COLO668 (cell line): ENCODE measurements around the gene PPP3CA.
"Not testable (repeated sequence)": the region's sequence is repeated elsewhere in the genome, so short reads cannot be mapped to it uniquely, and the experiment has no call there.

Source experiments
- DNase-seq: peaks from one replicate; lab custom pipeline; 2025; ENCODE audit not compliant: unreplicated experiment; lab: John Stamatoyannopoulos, UW

The PPP3CA gene

GRCh38 chr4:101148551-101148950 lies 198.8 kb downstream of the PPP3CA start:
- DNase-seq = no peak

DNA sequence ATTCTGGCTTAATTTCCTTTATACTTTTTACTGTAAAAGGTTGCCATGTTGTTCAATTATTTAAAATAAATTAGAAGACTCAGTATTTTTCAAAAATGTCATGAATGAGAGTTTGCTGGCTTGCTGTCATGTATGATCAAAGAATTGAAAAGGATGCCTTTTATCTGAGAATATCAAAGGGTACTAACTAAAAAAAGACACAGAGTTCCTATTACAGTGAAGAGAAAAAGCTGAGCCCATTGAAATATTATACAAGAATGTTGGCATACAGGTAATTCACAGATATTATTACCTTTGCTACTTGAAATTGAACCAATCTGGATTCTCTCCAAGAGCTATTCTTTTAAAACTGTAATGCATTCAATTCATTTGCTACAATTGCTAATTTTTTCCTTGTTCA lies 200.0 kb downstream of the PPP3CA start:
- DNase-seq = no peak

- DNase-seq = no peak
Measured at GRCh38 chr4:101145021-101145420, 202.3 kb downstream of the PPP3CA start.

DNA sequence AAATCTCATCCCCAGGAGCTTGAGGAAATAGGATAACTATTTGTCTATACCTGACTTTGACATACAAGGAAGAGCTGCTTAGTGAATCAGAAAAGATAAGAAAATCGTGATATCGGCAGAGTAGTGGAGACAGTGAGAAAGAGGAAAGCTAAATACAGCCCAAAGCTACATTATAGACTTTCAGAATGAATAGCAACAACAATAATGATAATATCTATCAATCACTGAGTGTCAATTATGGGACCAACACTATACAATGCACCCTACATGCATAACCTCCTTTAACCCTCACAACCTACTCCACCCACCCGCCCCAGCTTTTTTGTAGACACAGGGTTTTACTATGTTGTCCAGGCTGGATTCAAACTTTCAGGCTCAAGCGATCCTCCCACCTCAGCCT lies 205.1 kb downstream of the PPP3CA start:
- no peak for DNase-seq

GRCh38 chr4:101141855-101142254 lies 205.5 kb downstream of the PPP3CA start:
- no peak for DNase-seq

DNA sequence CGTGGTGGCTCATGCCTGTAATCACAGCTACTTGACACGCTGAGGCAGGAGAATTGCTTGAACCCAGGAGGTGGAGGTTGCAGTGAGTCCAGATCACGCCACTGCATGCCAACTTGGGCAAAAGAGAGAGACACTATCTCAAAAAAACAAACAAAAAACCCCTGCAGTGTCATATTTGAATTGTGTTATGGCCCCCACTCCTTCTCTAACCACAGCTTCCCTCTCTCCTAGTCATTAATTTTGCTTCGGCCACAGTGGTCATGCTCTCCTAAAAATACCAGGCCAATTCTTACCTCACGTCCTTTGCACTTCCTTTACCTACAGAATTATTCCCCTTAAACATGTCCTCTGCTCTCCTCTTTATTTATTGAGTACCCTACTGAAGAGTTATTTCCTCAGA lies 206.1 kb downstream of the PPP3CA start:
- no peak for DNase-seq

DNA sequence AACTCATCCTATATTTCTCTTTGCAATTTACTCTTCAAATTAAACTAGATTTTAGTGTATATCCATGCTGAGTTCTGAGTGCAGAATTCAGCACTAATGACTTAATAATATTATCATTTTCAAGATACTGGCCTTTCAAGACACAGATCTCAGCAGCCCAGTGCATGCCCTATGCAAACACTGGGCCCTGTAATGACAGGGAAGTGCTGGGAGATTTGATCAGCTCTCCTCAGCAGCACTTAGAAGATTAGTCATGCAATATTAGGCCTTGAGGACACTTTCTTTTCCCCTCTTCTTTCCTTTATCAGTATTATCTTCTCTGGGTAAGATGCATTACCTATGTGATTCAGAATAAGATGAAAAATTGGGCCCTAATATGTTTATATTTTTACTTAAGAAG lies 207.1 kb downstream of the PPP3CA start:
- DNase-seq = no peak

- DNase-seq = peak; percentile 28
Measured at GRCh38 chr4:101136373-101137370, 210.7 kb downstream of the PPP3CA start.

DNA sequence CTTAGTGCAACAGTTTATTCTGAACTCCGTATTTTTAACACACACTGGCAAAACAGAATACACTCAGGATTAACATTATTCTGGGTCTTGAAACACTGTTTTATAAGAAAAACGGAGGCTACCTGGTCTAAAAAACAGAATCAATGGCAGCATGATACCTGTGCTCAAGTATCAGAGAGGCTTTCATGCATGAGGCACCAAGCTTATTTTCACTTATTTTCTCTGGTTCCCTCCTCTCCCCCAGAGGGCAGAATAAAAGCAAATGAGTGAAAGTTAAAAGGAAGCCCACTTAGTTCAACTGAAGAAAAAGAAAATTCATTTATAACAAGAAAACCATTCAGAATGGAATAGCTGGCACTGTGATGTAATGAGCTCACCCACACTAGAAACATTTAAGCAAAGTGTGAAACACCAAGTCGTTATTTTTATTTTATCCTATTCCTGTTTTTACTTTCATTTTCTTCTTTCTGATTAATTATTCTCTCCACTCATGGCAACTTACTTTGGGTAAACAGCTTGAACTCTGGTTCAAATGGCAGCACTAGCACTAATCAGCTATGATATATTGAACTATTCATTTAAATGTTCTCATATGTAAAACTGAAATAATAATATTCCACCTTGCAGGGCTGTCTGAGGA lies 211.8 kb downstream of the PPP3CA start:
- DNase-seq = no peak

- DNase-seq = not testable (repeated sequence)
Measured at GRCh38 chr4:101131058-101131457, 216.3 kb downstream of the PPP3CA start.

DNA sequence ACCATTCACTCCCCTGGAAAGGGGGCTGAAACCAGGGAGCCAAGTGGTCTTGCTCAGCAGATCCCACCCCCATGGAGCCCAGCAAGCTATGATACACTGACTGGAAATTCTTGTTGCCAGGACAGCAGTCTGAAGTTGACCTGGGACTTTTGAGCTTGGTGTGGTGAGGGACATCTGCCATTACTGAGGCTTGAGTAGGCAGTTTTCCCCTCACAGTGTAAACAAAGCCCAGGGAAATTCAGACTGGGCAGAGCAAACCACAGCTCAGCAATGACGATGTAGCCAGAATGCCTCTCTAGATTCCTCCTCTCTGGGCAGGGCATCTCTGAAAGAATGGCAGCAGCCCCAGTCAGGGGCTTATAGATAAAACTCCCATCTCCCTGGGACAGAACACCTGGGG lies 218.4 kb downstream of the PPP3CA start:
- not testable (repeated sequence) for DNase-seq

DNA sequence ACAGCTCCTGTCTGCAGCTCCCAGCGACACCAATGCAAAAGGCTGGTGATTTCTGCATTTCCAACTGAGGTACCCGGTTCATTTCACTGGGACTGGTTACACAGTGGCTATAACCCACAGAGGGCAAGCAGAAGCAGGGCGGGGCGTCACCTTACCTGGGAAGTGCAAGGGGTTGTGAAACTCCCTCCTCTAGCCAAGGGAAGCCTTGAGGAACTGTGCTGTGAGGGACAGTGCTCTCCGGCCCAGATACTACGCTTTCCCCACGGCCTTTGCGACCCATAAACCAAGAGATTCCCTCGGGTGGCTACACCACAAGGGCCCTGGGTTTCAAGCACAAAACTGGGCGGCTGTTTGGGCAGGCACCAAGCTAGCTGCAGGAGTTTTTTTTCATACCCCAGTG lies 218.9 kb downstream of the PPP3CA start:
- no peak for DNase-seq

DNA sequence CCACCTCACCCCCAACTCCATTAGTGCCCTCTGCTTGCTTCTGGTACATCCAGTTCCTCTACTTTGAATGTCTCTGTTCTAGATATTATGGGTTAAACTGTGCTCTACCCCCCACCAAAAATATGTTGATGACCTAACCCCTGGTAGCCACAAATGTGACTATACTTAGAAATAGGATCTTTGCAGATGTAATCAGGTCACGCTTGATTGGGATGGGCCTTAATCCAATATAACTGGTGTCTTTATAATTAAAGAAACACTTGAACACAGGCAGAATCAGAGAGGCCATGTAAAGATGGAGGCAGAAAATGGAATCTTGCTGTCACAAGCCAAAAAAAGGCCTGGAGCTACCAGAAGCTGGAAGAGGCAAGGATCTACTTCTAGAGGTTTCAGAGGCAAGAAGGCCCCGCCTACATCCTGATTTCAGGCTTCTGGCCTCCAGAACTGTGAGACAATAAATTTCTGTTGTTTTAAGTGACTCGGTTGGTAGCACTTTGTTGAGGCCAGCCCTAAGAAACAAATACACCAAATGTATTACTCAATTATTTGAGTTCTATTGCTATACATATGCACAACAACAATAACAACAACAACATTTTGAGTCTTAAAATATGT lies 220.0 kb downstream of the PPP3CA start:
- DNase-seq = no peak

DNA sequence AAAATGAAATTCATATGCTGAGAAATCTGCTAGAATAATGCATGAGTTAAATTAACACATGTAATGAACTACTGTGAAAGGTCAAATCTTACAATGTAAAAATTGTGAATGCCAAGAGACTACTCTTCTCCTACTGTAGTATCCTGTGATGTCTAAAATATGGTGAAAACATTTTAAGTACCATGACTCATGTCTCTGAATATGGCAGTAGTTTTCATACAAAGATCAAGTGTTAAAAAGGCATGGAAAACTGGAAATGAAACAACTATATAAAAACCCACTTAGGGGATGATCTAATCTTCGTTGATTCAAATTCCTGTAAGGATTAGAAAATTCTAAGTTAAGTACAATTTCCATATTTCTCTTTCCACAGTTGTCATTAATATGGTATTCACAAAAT lies 221.3 kb downstream of the PPP3CA start:
- no peak for DNase-seq

DNA sequence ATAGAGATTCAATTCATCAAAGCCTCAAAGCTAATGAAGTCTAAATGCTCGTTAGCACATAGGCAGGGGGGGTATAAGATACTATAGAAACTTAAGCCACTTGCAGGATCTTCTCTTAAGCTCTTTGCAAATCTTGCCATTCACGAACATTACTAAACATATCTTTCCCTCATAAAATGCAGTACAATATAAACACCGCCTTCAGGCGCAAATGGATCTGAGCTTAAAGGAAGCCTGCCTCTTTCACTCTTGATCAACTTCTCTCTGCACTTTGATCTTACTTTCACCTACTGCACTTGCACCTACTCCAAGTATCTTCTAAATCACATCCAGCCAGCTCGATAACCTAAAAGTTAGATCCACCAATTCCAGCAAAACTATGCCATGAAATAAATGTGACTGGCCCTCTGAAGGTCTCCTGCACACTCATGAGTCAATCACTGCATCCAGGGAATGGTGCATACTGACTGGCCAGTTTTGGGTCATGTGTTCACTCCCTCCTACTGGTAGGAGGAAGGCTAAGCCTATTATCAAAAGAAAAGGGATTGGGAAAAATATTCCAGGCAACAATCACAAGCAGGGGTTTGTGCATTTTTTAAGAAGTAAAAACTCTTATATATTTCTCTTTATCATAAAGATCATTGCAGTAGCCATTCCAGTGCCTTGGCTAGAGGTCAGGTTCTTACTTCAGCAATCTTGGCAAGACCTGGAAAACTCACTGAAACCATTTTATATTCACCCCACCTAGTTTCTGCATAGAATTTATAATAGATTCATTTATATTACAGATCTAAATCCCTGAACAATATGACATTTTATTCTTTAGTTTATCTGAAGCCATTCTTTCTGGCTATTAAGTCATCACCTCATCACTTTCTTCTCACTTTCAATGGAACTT lies 222.0 kb downstream of the PPP3CA start:
- no peak for DNase-seq

DNA sequence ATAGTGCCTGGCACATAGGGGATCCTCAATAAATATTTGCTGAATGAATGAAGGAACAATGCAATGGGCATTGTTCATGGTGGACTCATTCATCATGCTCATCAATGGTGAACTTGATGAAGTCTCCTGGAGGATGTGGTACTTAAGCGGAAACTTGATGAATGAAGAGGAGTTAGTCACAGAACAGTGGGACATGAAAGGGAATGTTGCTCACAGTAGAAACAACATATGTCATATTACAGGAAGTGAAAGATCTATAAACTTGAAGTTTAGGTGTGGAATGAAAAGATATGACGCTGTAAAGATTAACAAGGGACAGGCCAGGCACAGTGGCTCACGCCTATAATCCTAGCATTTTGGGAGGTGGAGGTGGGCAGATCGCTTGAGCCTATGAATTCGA lies 224.1 kb downstream of the PPP3CA start:
- no peak for DNase-seq

- DNase-seq = no peak
Measured at GRCh38 chr4:101122019-101122418, 225.3 kb downstream of the PPP3CA start.

- no peak for DNase-seq
Measured at GRCh38 chr4:101119141-101119540, 228.2 kb downstream of the PPP3CA start.

DNA sequence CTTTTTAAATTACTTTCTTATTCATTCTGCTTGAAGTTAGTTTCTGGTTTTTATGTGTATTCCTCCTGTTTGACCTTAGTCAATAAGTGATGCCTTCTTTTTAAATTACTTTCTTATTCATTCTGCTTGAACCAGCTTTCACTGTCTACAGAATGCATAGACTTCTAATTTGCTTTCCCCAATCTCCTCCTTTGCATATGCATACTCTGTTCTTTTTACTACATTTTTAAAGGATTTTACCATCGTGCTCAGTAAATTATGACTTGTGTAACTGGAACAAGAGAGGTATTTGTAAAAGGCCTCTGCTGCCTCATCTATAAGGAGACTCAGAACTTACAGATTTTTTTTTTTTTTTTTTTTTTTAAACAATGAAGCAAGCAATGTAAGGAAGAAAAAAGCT lies 228.7 kb downstream of the PPP3CA start:
- no peak for DNase-seq

GRCh38 chr4:101115887-101116286 lies 231.4 kb downstream of the PPP3CA start:
- no peak for DNase-seq

DNA sequence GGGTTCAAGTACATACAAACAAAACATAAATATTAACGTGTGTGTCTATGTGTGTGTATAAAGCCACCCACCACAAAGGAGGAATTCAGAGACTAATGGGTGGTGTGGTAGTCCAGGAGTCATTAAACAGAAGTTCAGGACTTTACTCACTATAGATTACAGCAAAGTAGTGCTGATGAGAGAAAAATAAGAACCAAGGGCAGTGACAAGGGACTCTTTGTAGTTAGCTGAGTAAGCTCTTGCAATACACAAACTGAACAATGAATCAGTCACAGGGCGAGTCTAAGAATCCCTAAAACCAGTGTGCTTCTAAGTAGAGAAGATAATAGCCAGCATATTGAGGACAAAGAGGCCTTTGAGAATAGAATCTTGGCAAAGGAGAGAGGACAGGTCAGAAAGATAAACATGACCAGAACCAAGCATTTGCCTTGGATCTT lies 232.4 kb downstream of the PPP3CA start:
- DNase-seq = no peak
